Myocyte (in vitro differentiated cells): Measurements from ENCODE around the gene ATP6V0E1. TPM values are rescaled to one million over a fixed set of nuclear protein-coding genes. Genes with fewer than 3 reads are reported as not detected.
"Not testable (repeated sequence)": the region's sequence is repeated elsewhere in the genome, so short reads cannot be mapped to it uniquely, and the experiment has no call there.

Experiments
- DNase-seq: peaks from one replicate; pipeline ENCODE4 v3.0.0-alpha.2; 2012; ENCODE audit warnings: low read depth
- total RNA-seq: library from RNA; depleted of rRNA; stranded (reverse); fragments of >200 nt; gene quantifications from 2 replicates; pipeline ENCODE4 v1.2.3, GENCODE V29; 2014

Gene ATP6V0E1
- total RNA-seq, 1 donor from 2014 or later, result 143 TPM

DNA sequence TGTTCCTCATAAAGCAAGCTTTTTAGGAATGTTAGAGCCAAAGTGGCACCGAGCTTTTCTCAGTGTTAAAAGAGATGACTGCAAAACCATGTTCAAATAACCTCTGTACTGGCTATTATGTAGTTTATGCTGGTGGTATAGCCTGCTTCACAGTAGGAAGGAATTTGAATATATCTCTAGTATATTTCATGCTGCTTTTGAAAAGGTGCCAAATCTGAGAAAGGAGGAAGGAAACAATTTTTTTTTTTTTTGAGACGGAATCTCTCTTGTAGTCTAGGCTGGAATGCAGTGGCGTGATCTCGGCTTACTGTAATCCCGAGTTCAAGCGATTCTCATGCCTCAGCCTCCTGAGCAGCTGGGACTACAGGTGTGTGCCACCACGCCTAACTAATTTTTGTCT is 86.1 kb downstream of the ATP6V0E1 start:
- no peak for DNase-seq

- no peak for DNase-seq
These were observed 91.7 kb downstream of the ATP6V0E1 start for GRCh38 chr5:173075137-173075843.

DNA sequence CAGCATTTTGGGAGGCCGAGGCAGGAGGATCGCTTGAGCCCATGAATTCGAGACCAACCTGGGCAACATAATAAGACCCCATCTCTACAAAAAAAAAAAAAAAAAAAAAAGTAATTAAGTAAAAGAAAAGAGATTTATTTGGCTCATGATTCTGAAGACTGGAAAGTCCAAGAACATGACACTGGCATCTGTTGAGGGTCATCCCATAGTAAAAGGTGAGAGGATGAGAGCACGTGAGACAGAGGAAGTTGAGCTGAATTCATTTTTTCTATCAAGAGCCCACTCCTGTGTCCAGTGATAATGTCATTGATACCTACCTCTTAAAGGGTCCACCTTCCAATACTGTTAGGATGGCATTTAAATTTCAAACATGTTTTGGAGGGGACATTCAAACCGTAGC is 92.4 kb downstream of the ATP6V0E1 start:
- no peak for DNase-seq

DNA sequence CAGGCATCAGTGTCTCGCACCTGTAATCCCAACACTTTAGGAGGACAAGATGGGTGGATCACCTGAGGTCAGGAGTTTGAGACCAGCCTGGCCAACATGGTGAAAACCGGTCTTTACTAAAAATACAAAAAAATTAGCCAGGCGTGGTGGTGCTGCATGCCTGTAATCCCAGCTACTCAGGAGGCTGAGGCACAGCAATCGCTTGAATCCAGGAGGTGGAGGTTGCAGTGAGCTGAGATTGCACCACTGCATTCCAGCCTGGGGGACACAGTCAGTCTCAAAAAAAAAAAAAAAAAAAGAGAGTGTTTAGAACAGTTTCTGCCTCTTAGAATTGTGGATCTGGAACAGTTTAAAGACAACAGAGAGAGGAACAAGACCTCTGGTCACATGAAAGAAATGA is 92.9 kb downstream of the ATP6V0E1 start:
- not testable (repeated sequence) for DNase-seq

- no peak for DNase-seq
These were observed 95.3 kb downstream of the ATP6V0E1 start for GRCh38 chr5:173078878-173079277.

Other genes with a start within 250 kb of the ATP6V0E1 start
- 78.1 and 127 TPM in 2 replicates for gene DUSP1, start 212.6 kb upstream of the ATP6V0E1 start, total RNA-seq
- gene ERGIC1, start 149.5 kb upstream of the ATP6V0E1 start, total RNA-seq, result 97.8 and 120 TPM in 2 replicates
- 47.1 and 53.4 TPM in 2 replicates for gene RPL26L1, start 24.3 kb upstream of the ATP6V0E1 start, total RNA-seq
- gene CREBRF, start 72.6 kb downstream of the ATP6V0E1 start, total RNA-seq, result 12.1 and 18.9 TPM in 2 replicates
- 9.9 and 15.2 TPM in 2 replicates for gene BNIP1, start 160.8 kb downstream of the ATP6V0E1 start, total RNA-seq